ENCODE results near the gene KIAA0232. TPM values are rescaled to one million over a fixed set of nuclear protein-coding genes. Genes with fewer than 3 reads are reported as not detected.
A peak's percentile ranks its signal among the peaks of the same experiment; 100 is the strongest.

Gene KIAA0232
- total and polyA plus RNA-seq, 8 donors = 4.0 to 12.4 (median 8.8) TPM

DNA sequence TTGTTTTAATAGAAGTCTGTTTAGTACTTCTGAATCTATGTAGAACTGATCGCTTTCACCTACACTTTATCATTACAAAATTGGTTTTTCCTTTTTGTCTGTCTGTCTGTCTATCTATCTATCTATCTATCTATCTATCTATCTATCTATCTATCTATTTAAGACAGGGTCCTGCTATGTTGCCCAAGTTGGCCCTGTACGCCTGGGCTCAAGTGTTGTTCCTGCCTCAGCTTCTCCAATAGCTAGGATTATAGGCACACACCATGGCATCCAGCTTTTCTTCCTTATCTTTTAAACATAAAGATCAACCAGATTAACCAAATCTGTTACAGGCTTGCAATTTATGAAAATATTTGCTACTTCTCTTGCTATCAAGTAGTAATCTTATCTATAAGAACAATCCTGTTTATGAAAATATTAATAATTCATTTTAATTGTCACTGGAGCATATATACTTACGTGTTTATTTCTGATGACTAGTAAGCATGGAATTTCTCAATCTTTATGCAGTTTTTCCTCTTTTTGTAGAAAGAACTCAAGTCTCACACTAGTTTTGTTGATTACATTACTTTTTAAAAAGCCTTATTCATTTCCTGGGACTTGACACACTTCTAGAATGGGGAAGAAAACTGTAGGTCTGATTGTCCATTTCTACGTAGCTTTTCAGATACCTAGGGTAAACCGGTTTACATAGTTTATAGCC, 24.5 kb downstream of the KIAA0232 start:
- no peaks in the 10 kb centered on the region for H3K9me3 ChIP-seq
- DNase-seq = no peak
- H3K4me3 ChIP-seq = no peak overlapping the region
- TF ChIP-seq, protein P1, sequence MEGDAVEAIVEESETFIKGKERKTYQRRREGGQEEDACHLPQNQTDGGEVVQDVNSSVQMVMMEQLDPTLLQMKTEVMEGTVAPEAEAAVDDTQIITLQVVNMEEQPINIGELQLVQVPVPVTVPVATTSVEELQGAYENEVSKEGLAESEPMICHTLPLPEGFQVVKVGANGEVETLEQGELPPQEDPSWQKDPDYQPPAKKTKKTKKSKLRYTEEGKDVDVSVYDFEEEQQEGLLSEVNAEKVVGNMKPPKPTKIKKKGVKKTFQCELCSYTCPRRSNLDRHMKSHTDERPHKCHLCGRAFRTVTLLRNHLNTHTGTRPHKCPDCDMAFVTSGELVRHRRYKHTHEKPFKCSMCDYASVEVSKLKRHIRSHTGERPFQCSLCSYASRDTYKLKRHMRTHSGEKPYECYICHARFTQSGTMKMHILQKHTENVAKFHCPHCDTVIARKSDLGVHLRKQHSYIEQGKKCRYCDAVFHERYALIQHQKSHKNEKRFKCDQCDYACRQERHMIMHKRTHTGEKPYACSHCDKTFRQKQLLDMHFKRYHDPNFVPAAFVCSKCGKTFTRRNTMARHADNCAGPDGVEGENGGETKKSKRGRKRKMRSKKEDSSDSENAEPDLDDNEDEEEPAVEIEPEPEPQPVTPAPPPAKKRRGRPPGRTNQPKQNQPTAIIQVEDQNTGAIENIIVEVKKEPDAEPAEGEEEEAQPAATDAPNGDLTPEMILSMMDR (IDR thresholded peaks at IDR 0.05) = no peak
- no peaks in the 10 kb centered on the region for H3K27me3 ChIP-seq
- peak in 2 of 4 donors; percentile 29 to 32 for ATAC-seq
- whole genome bisulfite sequencing, 2 donors = 90% methylated on average over 5 of the region's 5 CpGs
- FAIRE-seq = no peak
- no peaks in the 10 kb centered on the region for H3K36me3 ChIP-seq
- intact Hi-C loops (cut with DNase I) = no loop called here
- H3K4me1 ChIP-seq = peaks cover 6 to 20% (median 19%) of the 10 kb centered on the region in 3 donors
- H3K27ac ChIP-seq = no peak overlapping the region

DNA sequence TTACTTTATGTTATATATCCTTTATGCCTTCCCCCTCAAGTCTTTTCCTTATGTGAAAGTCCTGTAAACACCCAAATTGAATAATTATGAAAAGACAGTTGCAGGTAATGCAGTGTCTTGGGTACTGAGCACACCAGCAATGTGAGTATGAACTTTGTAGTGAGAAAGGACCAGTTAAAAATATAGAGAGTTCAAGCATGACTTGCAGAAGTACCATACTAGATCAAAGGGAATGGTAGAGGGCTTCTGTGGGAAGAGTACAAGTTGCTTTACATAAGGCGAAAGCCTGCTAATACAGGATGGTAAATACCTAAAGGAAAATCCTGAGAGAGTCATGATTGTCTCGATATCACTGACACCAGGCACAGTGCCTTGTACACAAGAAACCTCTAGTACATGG, 25.7 kb downstream of the KIAA0232 start:
- peaks cover 5 to 22% (median 17%) of the 10 kb centered on the region in 3 donors for H3K4me1 ChIP-seq
- DNase-seq (no peak), FAIRE-seq (no peak), ATAC-seq (no peak)
- H3K27ac ChIP-seq = peak overlapping the region in 1 of 4 donors; percentile 4
- H3K27me3 ChIP-seq = no peaks in the 10 kb centered on the region
- WGBS, 2 donors = 93% methylated on average over 2 of the region's 2 CpGs
- no peaks in the 10 kb centered on the region for H3K36me3 ChIP-seq
- no peaks in the 10 kb centered on the region for H3K9me3 ChIP-seq
- no peak overlapping the region for H3K4me3 ChIP-seq
- TF ChIP-seq, protein P1 (IDR thresholded peaks at IDR 0.05) = no peak
- intact Hi-C loops (cut with DNase I) = no loop called here

DNA sequence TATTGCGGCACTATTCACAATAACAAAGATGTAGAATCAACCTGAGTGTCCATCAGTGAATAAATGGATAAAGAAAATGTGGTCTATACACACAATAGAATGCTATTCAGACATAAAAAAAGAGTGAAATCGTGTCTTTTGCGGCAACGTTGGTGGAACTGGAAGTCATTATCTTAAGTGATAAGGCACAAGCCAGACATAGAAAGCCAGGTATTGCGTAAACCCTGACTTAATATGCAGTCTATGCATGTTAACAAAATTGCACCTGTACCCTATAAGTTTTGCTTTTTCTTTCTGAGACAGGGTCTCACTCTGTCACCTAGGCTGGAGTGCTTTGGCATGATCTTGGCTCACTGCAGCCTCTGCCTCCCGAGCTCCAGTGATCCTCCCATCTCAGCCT, 28.6 kb downstream of the KIAA0232 start:
- peak in 3 of 4 donors; percentile 34 to 66 (median 63) for ATAC-seq
- Histone ChIP-seq H3K27me3 (no peaks in the 10 kb centered on the region), H3K36me3 (no peaks in the 10 kb centered on the region), H3K4me3 (no peak overlapping the region), H3K27ac (no peak overlapping the region), H3K9me3 (no peaks in the 10 kb centered on the region), H3K4me1 (peaks cover 7 to 40% (median 30%) of the 10 kb centered on the region in 3 donors)
- TF ChIP-seq, protein P1 (IDR thresholded peaks at IDR 0.05) = no peak
- no peak for DNase-seq
- WGBS, 2 donors = 41 to 45% methylated on average over 6 of the region's 6 CpGs
- intact Hi-C loops (cut with DNase I) = no loop called here
- no peak for FAIRE-seq

DNA sequence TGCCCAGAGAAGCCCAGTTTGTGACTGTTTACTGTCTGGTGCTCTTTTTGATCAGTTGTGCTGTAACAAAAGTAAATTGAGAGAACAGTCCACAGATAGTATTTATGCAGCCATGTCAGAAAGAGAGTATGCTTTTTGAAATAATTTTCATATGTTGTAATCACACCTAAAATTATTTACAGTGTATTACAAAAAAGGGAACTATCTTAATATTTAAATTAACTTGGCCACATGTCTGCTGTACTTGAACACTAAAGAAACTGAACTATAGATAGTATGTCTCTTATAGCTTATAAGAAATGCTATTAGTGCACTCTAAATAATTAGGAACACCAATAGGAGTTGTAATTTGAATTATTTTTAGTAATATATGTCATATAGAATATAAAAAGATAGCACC, 30.2 kb downstream of the KIAA0232 start:
- intact Hi-C loops (cut with DNase I) = no loop called here
- FAIRE-seq (no peak), ATAC-seq (no peak), DNase-seq (no peak)
- no peak overlapping the region for H3K4me3 ChIP-seq
- H3K36me3 ChIP-seq = no peaks in the 10 kb centered on the region
- TF ChIP-seq, protein P1 (IDR thresholded peaks at IDR 0.05) = no peak
- peaks cover 7 to 40% (median 30%) of the 10 kb centered on the region in 3 donors for H3K4me1 ChIP-seq
- H3K9me3 ChIP-seq = no peaks in the 10 kb centered on the region
- no peaks in the 10 kb centered on the region for H3K27me3 ChIP-seq
- no peak overlapping the region for H3K27ac ChIP-seq

DNA sequence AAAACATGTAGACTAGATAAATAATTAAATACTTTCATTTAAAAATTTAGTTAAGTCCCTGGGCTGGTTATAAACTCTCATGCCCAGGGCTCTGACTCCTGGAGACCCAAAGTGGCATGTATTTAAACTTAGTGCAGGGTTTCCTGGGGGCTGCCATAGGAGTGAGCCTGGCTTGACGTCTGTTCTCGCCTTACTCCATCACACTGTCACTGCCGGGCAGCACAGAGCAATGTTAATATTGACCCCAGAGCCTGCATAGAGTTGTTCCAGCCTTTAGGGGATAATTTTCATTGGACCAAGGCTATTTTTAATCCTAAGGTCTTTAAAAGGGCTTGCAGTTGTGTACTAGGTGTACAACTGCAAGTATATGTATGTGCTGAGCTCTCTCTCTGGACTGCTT, 31.2 kb downstream of the KIAA0232 start:
- FAIRE-seq (no peak), DNase-seq (no peak), ATAC-seq (no peak)
- Histone ChIP-seq H3K4me1 (peaks cover 7 to 40% (median 30%) of the 10 kb centered on the region in 3 donors), H3K27me3 (no peaks in the 10 kb centered on the region), H3K36me3 (no peaks in the 10 kb centered on the region), H3K9me3 (no peaks in the 10 kb centered on the region), H3K4me3 (no peak overlapping the region), H3K27ac (no peak overlapping the region)
- TF ChIP-seq, protein P1 (IDR thresholded peaks at IDR 0.05) = no peak
- intact Hi-C loops (cut with DNase I) = no loop called here
- 85 to 93% methylated on average over 3 of the region's 3 CpGs for WGBS, 2 donors
